SK-N-SH (cell line): ENCODE measurements around the gene MS4A14. TPM values are rescaled to one million over a fixed set of nuclear protein-coding genes. Genes with fewer than 3 reads are reported as not detected.

Experiments used
- CTCF ChIA-PET: fragments of 300-600, 350-600 bp; formaldehyde crosslinking; extraction: SDS; loops from one replicate; lab custom pipeline; 2021; lab: Yijun Ruan, JAX
- POLR2A ChIA-PET: fragments of 350-600 bp; sonication (Branson Sonifier 250); formaldehyde crosslinking; extraction: SDS; loops from one replicate; lab custom pipeline; 2020; ENCODE audit warnings: antibody characterized with exemption, inconsistent platforms; lab: Yijun Ruan, JAX
- DNase-seq: peaks from one replicate; pipeline ENCODE4 v3.0.0; 2012
- H2AFZ ChIP-seq: fragments of 200-600 bp; sonication (generic); 2 replicates; pipeline ENCODE4 v1.8.1; 2016; ENCODE audit warnings: antibody characterized with exemption, mild to moderate bottlenecking, low read depth
- H3F3A ChIP-seq: fragments of 200-600 bp; sonication (generic); replicated peaks from 2 replicates; pipeline ENCODE3; 2016; ENCODE audit warnings: antibody characterized with exemption, mild to moderate bottlenecking; ENCODE audit not compliant: insufficient read depth
- H3K27ac ChIP-seq, 2 experiments: fragments of 200-500 bp in 1 of 2; fragments of 200-600 bp in 1 of 2; sonication (Bioruptor generic) in 1 of 2; sonication (generic), shearing (Covaris generic) in 1 of 2; 2 replicates each; pipeline versions ENCODE4 v1.5.1 to v1.6.1; 2014 to 2016; ENCODE audit warnings: low read depth in 2 of 2, inconsistent platforms in 1 of 2, low read length in 1 of 2, mild to moderate bottlenecking in 1 of 2, mixed read lengths in 1 of 2
- H3K27me3 ChIP-seq: fragments of 200-600 bp; sonication (generic), shearing (Covaris generic); 2 replicates; pipeline ENCODE4 v1.6.1; 2016; ENCODE audit warnings: mixed run types; ENCODE audit not compliant: insufficient read depth
- H3K36me3 ChIP-seq, 2 experiments: fragments of 200-500 bp in 1 of 2; fragments of 200-600 bp in 1 of 2; sonication (Bioruptor generic) in 1 of 2; sonication (generic) in 1 of 2; replicated peaks in 1 of 2; 2 replicates each; pipeline versions ENCODE3 to v1.5.1; 2014 to 2016; ENCODE audit warnings: low read length in 1 of 2, mild to moderate bottlenecking in 1 of 2; ENCODE audit not compliant: insufficient read depth in 2 of 2, control insufficient read depth in 1 of 2
- H3K4me1 ChIP-seq, 2 experiments: fragments of 200-500 bp in 1 of 2; fragments of 200-600 bp in 1 of 2; sonication (Bioruptor generic) in 1 of 2; sonication (generic), shearing (Covaris generic) in 1 of 2; 2 replicates each; pipeline versions ENCODE4 v1.5.1 to v1.6.1; 2014 to 2016; ENCODE audit warnings: low read depth in 1 of 2, low read length in 1 of 2, mixed run types in 1 of 2; ENCODE audit not compliant: insufficient read depth in 2 of 2, control insufficient read depth in 1 of 2
- H3K4me2 ChIP-seq: fragments of 200-600 bp; sonication (generic), shearing (Covaris generic); 2 replicates; pipeline ENCODE4 v1.6.1; 2017; ENCODE audit warnings: mixed run types
- H3K4me3 ChIP-seq, 2 experiments: fragments of 200-500 bp in 1 of 2; fragments of 200-600 bp in 1 of 2; sonication (Bioruptor generic) in 1 of 2; sonication (generic), shearing (Covaris generic) in 1 of 2; 2 replicates each; pipeline versions ENCODE4 v1.5.1 to v1.8.1; 2014 to 2016; ENCODE audit warnings: low read depth in 2 of 2, inconsistent platforms in 1 of 2, low read length in 1 of 2, mild to moderate bottlenecking in 1 of 2, mixed read lengths in 1 of 2, moderate library complexity in 1 of 2
- H3K79me2 ChIP-seq: fragments of 200-600 bp; sonication (generic); 2 replicates; pipeline ENCODE4 v1.8.1; 2017; ENCODE audit warnings: mild to moderate bottlenecking; ENCODE audit not compliant: insufficient read depth
- H3K9ac ChIP-seq: fragments of 200-600 bp; sonication (generic); 2 replicates; pipeline ENCODE4 v1.6.1; 2017; ENCODE audit warnings: mixed run types
- H3K9me2 ChIP-seq: fragments of 200-600 bp; sonication (generic); 2 replicates; pipeline ENCODE4 v1.6.1; 2017; ENCODE audit warnings: mixed run types
- H3K9me3 ChIP-seq: fragments of 200-600 bp; sonication (generic); 2 replicates; pipeline ENCODE4 v1.6.1; 2017; ENCODE audit warnings: mixed run types, mild to moderate bottlenecking, moderate library complexity
- H4K20me1 ChIP-seq: fragments of 200-600 bp; sonication (generic); 2 replicates; pipeline ENCODE4 v1.6.1; 2017; ENCODE audit warnings: mild to moderate bottlenecking, mixed run types; ENCODE audit not compliant: insufficient read depth
- CHD2 ChIP-seq: fragments of 150-350 bp; IDR thresholded peaks from 2 replicates; pipeline ENCODE4 v1.6.1; 2018; ENCODE audit warnings: low read length; ENCODE audit not compliant: partially characterized antibody
- CTCF ChIP-seq: fragments of 200-600 bp; sonication (generic); IDR thresholded peaks from 2 replicates; pipeline ENCODE4 v1.6.1; 2017; ENCODE audit warnings: antibody characterized with exemption, mild to moderate bottlenecking, moderate library complexity
- EZH2phosphoT487 ChIP-seq: fragments of 200-600 bp; sonication (generic); IDR thresholded peaks from 2 replicates; pipeline ENCODE4 v1.6.1; 2017; ENCODE audit warnings: low read depth, mixed run types, mild to moderate bottlenecking, antibody characterized with exemption, moderate library complexity, borderline replicate concordance
- GABPA ChIP-seq: IDR thresholded peaks from 2 replicates; pipeline ENCODE4 v1.4.0; 2012; ENCODE audit warnings: low read depth, mild to moderate bottlenecking
- GATA2 ChIP-seq: sonication (generic); formaldehyde crosslinking; IDR thresholded peaks from 2 replicates; pipeline ENCODE4 v1.5.0; 2020; ENCODE audit warnings: mild to moderate bottlenecking, missing genetic modification reagents
- JUND ChIP-seq: IDR thresholded peaks from 2 replicates; pipeline ENCODE4 v1.4.0; 2012
- MAX ChIP-seq: IDR thresholded peaks from 2 replicates; pipeline ENCODE4 v1.4.0; 2012; ENCODE audit warnings: low read depth
- NFIC ChIP-seq: IDR thresholded peaks from 2 replicates; pipeline ENCODE4 v1.4.0; 2012; ENCODE audit warnings: borderline replicate concordance
- NRF1 ChIP-seq: IDR thresholded peaks from 2 replicates; pipeline ENCODE4 v1.6.1; 2012; ENCODE audit warnings: low read depth, mild to moderate bottlenecking, low read length
- PBX3 ChIP-seq: IDR thresholded peaks from 2 replicates; pipeline ENCODE4; 2012
- POLR2AphosphoS5 ChIP-seq: IDR thresholded peaks from 2 replicates; pipeline ENCODE4 v1.6.1; 2012; ENCODE audit warnings: low read depth, low read length
- RAD21 ChIP-seq: IDR thresholded peaks from 2 replicates; pipeline ENCODE4 v1.6.1; 2012; ENCODE audit warnings: mild to moderate bottlenecking, low read length
- RCOR1 ChIP-seq: fragments of 150-350 bp; IDR thresholded peaks from 2 replicates; pipeline ENCODE4 v1.6.1; 2017; ENCODE audit warnings: antibody characterized with exemption, low read length
- REST ChIP-seq: IDR thresholded peaks from 2 replicates; pipeline ENCODE4 v1.6.1; 2012; ENCODE audit warnings: mild to moderate bottlenecking, low read depth, low read length, moderate library complexity
- RFX5 ChIP-seq: IDR thresholded peaks from 2 replicates; pipeline ENCODE4 v1.6.1; 2012; ENCODE audit warnings: mild to moderate bottlenecking, improper control_type of control experiment, low read length
- SIN3A ChIP-seq: IDR thresholded peaks from 2 replicates; pipeline ENCODE4 v1.6.1; 2012; ENCODE audit warnings: low read depth, mild to moderate bottlenecking, low read length, moderate library complexity, borderline replicate concordance
- SMC3 ChIP-seq: IDR thresholded peaks from 2 replicates; pipeline ENCODE4 v1.6.1; 2012; ENCODE audit warnings: low read depth, low read length, improper control_type of control experiment
- TEAD4 ChIP-seq: IDR thresholded peaks from 2 replicates; pipeline ENCODE4 v1.4.0; 2012; ENCODE audit warnings: mild to moderate bottlenecking, borderline replicate concordance; ENCODE audit not compliant: insufficient read depth
- USF2 ChIP-seq: fragments of 150-350 bp; IDR thresholded peaks from 2 replicates; pipeline ENCODE4 v1.6.1; 2017; ENCODE audit warnings: antibody characterized with exemption, low read length, low read depth, borderline replicate concordance
- YY1 ChIP-seq: IDR thresholded peaks from 2 replicates; pipeline ENCODE4 v1.4.0; 2012; ENCODE audit warnings: low read depth, mild to moderate bottlenecking
- WGBS: methylation state at CpG from one replicate; pipeline ENCODE4 v1.1.6; 2017; ENCODE audit warnings: low lambda C conversion rate; 5-methylcytosine and 5-hydroxymethylcytosine counted together
- polyA plus RNA-seq, 3 experiments: library from polyadenylated mRNA; depleted of rRNA; stranded (reverse); fragments of >200 nt; gene quantifications; 2 replicates each; pipeline ENCODE4 v1.2.3, GENCODE V29; 2012

MS4A14 gene
- polyA plus RNA-seq, 1 of the 3 experiments (the other 2 are of a cell fraction): not detected

- no peak for DNase-seq
- H3K9ac ChIP-seq: no peak overlapping the region
- H3K4me2 ChIP-seq: no peak overlapping the region
- no peaks in the 10 kb centered on the region for H3K27me3 ChIP-seq
- POLR2A ChIA-PET: no interaction called here
- no peak overlapping the region for H3K4me3 ChIP-seq
- WGBS: 1% methylated on average over 2 of the region's 2 CpGs
- H3K27ac ChIP-seq: no peak overlapping the region
- no peak overlapping the region for H2AFZ ChIP-seq
- CTCF ChIA-PET: no interaction called here
- H3F3A ChIP-seq: no peaks in the 10 kb centered on the region
- H3K9me3 ChIP-seq: no peaks in the 10 kb centered on the region
- no peaks in the 10 kb centered on the region for H3K36me3 ChIP-seq
- H3K4me1 ChIP-seq: no peaks in the 10 kb centered on the region
- H3K9me2 ChIP-seq: no peaks in the 10 kb centered on the region
- H4K20me1 ChIP-seq: no peaks in the 10 kb centered on the region
- TF ChIP-seq NFIC: no peak
- TF ChIP-seq SMC3: no peak
- no peak for TF ChIP-seq JUND
- no peak for TF ChIP-seq MAX
- TF ChIP-seq RFX5: no peak
- no peak for TF ChIP-seq PBX3
- TF ChIP-seq GABPA: no peak
- no peak for TF ChIP-seq USF2
- no peaks in the 10 kb centered on the region for H3K79me2 ChIP-seq
These were observed 38.5 kb upstream of the MS4A14 start for GRCh38 chr11:60357771-60358170.

GRCh38 chr11:60360621-60361020 is 35.6 kb upstream of the MS4A14 start:
- H3K4me2 ChIP-seq: no peak overlapping the region
- CTCF ChIA-PET: no interaction called here
- H2AFZ ChIP-seq: no peak overlapping the region
- no peaks in the 10 kb centered on the region for H3K4me1 ChIP-seq
- POLR2A ChIA-PET: no interaction called here
- no peak for DNase-seq
- H3K9me2 ChIP-seq: no peaks in the 10 kb centered on the region
- no peak overlapping the region for H3K9ac ChIP-seq
- H3K9me3 ChIP-seq: no peaks in the 10 kb centered on the region
- H3K79me2 ChIP-seq: no peaks in the 10 kb centered on the region
- H4K20me1 ChIP-seq: no peaks in the 10 kb centered on the region
- no peak overlapping the region for H3K27ac ChIP-seq
- H3K27me3 ChIP-seq: peaks cover 7% of the 10 kb centered on the region
- WGBS: 14% methylated on average over 4 of the region's 4 CpGs
- H3K4me3 ChIP-seq: no peak overlapping the region
- H3F3A ChIP-seq: no peaks in the 10 kb centered on the region
- H3K36me3 ChIP-seq: no peaks in the 10 kb centered on the region
- TF ChIP-seq POLR2AphosphoS5: no peak
- TF ChIP-seq SIN3A: no peak
- no peak for TF ChIP-seq NRF1
- TF ChIP-seq REST: no peak
- no peak for TF ChIP-seq CHD2
- no peak for TF ChIP-seq NFIC
- no peak for TF ChIP-seq JUND
- TF ChIP-seq RAD21: no peak
- TF ChIP-seq YY1: no peak
- TF ChIP-seq RCOR1: no peak
- TF ChIP-seq TEAD4: no peak
- no peak for TF ChIP-seq GATA2 (CRISPR knock-in tag)
- TF ChIP-seq EZH2phosphoT487: no peak
- no peak for TF ChIP-seq PBX3
- no peak for TF ChIP-seq SMC3
- TF ChIP-seq CTCF: no peak
